GM20000 (cell line): ENCODE results near the gene UTY.

ENCODE experiments used
- DNase-seq: peaks from one replicate; pipeline ENCODE4 v3.0.0; 2012; ENCODE audit warnings: low spot score
- CTCF ChIP-seq: IDR thresholded peaks from 2 replicates; pipeline ENCODE4 v1.5.1; 2012; ENCODE audit warnings: mild to moderate bottlenecking, control low read depth; ENCODE audit errors: extremely low read depth, missing control alignments

UTY gene

DNA sequence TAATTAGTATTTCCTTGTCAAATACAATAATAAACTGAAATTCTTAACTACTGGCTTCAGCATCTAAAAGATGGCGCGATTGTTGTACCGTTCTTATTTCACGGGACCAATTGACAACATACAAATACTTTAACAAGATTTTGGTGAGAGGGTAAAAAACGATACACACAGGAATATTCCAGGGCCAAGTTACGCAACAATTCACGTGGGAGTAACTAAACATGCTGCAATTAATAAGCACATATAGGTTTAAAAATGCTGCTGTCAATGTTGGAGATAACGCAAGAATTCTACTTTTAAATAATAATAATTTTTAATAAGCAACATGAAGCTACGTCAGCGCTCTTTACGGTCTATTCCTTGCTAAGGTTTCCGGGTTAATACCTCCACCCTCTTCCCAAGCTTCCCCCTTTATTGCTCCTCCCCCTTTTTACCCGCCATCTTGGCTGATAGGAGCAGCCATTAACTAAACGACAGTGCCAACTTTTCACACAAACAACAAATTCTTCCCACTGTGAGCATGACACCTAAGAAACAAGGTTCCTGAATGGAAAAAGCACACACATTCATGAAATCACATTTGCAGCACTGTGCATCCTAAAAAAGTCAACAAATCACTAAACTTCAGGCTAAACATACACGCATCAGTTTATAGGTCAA is 1.6 kb downstream of the UTY start:
- no peak for TF ChIP-seq CTCF
- DNase-seq = peak; percentile 29

DNA sequence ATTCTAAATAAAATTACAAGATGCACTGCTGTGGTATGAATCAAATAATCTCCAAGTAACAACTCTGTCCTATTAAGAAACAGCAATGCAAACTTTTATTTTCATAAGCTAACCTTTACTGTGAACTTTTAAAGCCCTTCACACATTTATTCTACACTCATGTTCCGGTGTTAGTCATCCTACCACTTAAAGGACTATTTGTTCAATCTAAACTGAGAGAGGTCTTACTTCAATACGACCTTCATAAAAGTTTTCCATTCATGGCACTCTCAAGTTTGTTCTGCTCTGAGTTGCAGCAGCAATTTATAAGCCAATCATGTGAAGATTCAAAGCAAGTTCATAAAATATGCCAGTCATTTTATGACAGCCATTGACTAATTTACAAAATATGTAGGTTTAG is 4.8 kb downstream of the UTY start:
- TF ChIP-seq CTCF = no peak
- DNase-seq = no peak

GRCh38 chrY:13451572-13451971 is 28.3 kb downstream of the UTY start:
- DNase-seq = no peak
- no peak for TF ChIP-seq CTCF

GRCh38 chrY:13450596-13451130 is 29.2 kb downstream of the UTY start:
- no peak for TF ChIP-seq CTCF
- no peak for DNase-seq

DNA sequence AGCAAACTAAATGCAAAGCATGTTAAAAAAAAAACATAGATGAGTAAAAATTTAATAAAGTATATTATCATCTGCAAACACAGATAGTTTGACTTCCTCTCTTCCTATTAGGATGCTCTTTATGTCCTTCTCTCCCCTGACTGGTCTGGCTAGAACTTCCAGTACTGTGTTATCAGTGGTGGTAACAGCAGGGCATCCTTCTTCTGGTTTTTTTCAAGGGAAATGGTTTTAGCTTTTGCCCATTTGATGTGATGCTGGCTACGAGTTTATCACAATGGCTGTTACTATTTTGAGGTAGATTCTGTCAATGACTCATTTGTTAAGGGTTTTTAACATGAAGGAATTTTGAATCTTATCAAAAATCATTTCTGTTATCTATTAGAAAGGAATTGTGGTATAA is 34.3 kb downstream of the UTY start:
- DNase-seq = no peak
- TF ChIP-seq CTCF = no peak

DNA sequence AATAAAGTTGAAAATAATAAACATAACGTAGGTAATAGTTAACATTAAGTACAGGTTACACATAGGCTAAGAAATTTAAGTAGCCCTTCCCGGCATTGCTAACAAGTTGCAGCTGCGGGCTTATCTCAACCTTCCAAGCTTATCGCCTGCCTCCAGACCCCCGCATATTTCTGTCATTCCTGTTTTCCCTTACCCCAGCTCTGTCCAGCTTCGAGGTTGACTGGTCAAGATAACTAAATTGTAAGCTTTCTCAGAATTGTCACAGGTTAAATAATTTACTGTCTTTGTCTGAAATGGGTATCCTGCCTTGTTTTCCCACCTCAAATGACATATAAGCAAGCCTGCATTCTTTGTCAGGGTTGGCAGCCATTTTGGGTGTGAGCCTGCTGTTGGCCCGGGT is 36.7 kb downstream of the UTY start:
- no peak for TF ChIP-seq CTCF

GRCh38 chrY:13440811-13441210 is 39.0 kb downstream of the UTY start:
- DNase-seq = no peak
- no peak for TF ChIP-seq CTCF

More for the DNA sequence above, 36.7 kb downstream of the UTY start:
- DNase-seq = no peak
